ENCODE data around the gene TUSC2. TPM values are rescaled to one million over a fixed set of nuclear protein-coding genes. Genes with fewer than 3 reads are reported as not detected.

Gene TUSC2
- total RNA-seq, 1 experiment from 2014 or later: 29.2 TPM

GRCh38 chr3:50275141-50275995 lies 52.7 kb downstream of the TUSC2 start:
- Mint-ChIP-seq H3K27me3 (ENCODE audit: unreplicated experiment) (no peaks in the 10 kb centered on the region), H3K4me1 (ENCODE audit: low read depth, unreplicated experiment) (peaks cover 19% of the 10 kb centered on the region), H3K36me3 (ENCODE audit: insufficient read depth, unreplicated experiment) (peaks cover 22% of the 10 kb centered on the region), H3K9me3 (ENCODE audit: low read depth, unreplicated experiment) (no peaks in the 10 kb centered on the region), H3K4me3 (ENCODE audit: low read depth, unreplicated experiment) (no peak overlapping the region), H3K27ac (ENCODE audit: unreplicated experiment) (no peak overlapping the region)
- intact Hi-C loops (cut with micrococcal nuclease; ENCODE audit: unreplicated experiment): loop anchor here (10.0 kb wide), 1 partner anchor 49 kb away; the partner anchor contains the start of genes HYAL2 and TUSC2
- CTCF ChIA-PET: no interaction called here
- TF ChIP-seq CTCF (IDR thresholded peaks at IDR 0.05; ENCODE audit: unreplicated experiment): no peak
- BruUV-seq (replicated peaks): no TSS peak
- DNase-seq: no peak

Other genes starting within 250 kb of the TUSC2 start
- gene RBM5, start 239.3 kb downstream of the TUSC2 start, total RNA-seq (2022): 126 and 128 TPM in 2 replicates
- gene SEMA3F, start 172.9 kb downstream of the TUSC2 start, total RNA-seq (2022): 1.6 and 1.7 TPM in 2 replicates
- not detected in 2 replicates for gene GNAT1, start 136.6 kb downstream of the TUSC2 start, total RNA-seq (2022)
- gene SLC38A3, start 123.0 kb downstream of the TUSC2 start, total RNA-seq (2022): not detected in 2 replicates
- 92.5 and 102 TPM in 2 replicates for gene GNAI2, start 92.0 kb downstream of the TUSC2 start, total RNA-seq (2022)
- 20.3 and 25.7 TPM in 2 replicates for gene SEMA3B, start 59.1 kb downstream of the TUSC2 start, total RNA-seq (2022)
- 0.32 TPM in 1 of 2 replicates, not detected in the other for gene LSMEM2, start 49.1 kb downstream of the TUSC2 start, total RNA-seq (2022)
- gene IFRD2, start 35.8 kb downstream of the TUSC2 start, total RNA-seq (2022): 121 TPM in 2 replicates
- gene HYAL3, start 28.8 kb downstream of the TUSC2 start, total RNA-seq (2022): 4.3 and 5.5 TPM in 2 replicates
- gene NAA80, start 28.8 kb downstream of the TUSC2 start, total RNA-seq (2022): 11.6 and 15.0 TPM in 2 replicates
- 1.3 and 1.5 TPM in 2 replicates for gene HYAL1, start 24.6 kb downstream of the TUSC2 start, total RNA-seq (2022)
- 35.7 and 36.9 TPM in 2 replicates for gene HYAL2, start 5.5 kb downstream of the TUSC2 start, total RNA-seq (2022)
- 14.7 and 16.8 TPM in 2 replicates for gene RASSF1, start 12.6 kb upstream of the TUSC2 start, total RNA-seq (2022)
- 0.44 and 0.71 TPM in 2 replicates for gene ZMYND10, start 17.5 kb upstream of the TUSC2 start, total RNA-seq (2022)
- gene NPRL2, start 22.6 kb upstream of the TUSC2 start, total RNA-seq (2022): 21.0 and 21.8 TPM in 2 replicates
- gene CYB561D2, start 22.6 kb upstream of the TUSC2 start, total RNA-seq (2022): 19.4 and 19.7 TPM in 2 replicates
- gene TMEM115, start 31.3 kb upstream of the TUSC2 start, total RNA-seq (2022): 29.3 and 29.4 TPM in 2 replicates
- 0.12 TPM in 1 of 2 replicates, not detected in the other for gene CACNA2D2, start 175.4 kb upstream of the TUSC2 start, total RNA-seq (2022)
- 2.7 and 3.1 TPM in 2 replicates for gene C3orf18, start 239.5 kb upstream of the TUSC2 start, total RNA-seq (2022)
- gene HEMK1, start 241.3 kb upstream of the TUSC2 start, total RNA-seq (2022): 17.6 and 20.0 TPM in 2 replicates

All from Calu3 (cell line).